Erythroblast (primary cell): ENCODE results near the gene DTD1.

Experiments used
- DNase-seq, 2 experiments: peaks; one replicate each; lab custom pipeline; 2025; lab: John Stamatoyannopoulos, UW
- GATA1 ChIP-seq: IDR thresholded peaks from 2 replicates; pipeline ENCODE4 v1.6.1; 2011; ENCODE audit warnings: low read depth, mild to moderate bottlenecking, control low read depth, low read length, moderate library complexity
- POLR2A ChIP-seq: IDR thresholded peaks from 2 replicates; pipeline ENCODE4 v1.6.1; 2011; ENCODE audit warnings: mild to moderate bottlenecking, low read length

Gene DTD1

DNA sequence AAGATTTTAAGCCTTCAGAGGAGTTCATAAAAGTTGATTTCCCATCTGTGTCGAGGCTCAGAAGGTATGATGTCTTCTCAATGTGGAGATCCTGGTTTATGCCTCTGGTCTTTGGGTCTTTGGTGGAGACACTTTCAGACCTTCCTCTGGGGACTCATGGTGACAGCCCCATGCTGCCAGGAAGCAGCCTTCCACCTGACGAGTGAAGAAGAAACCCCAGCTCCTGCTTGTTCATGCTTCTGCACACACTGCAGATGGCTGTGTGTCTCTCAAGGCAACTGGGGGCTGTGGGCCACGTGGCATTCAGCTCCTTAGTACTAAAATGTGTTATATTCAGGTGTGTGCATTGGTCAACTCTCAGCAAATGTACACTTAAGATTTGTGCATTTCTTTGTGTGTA is 220.9 kb downstream of the DTD1 start:
- no peak for TF ChIP-seq GATA1
- TF ChIP-seq POLR2A, result no peak
- no peak for DNase-seq

DNA sequence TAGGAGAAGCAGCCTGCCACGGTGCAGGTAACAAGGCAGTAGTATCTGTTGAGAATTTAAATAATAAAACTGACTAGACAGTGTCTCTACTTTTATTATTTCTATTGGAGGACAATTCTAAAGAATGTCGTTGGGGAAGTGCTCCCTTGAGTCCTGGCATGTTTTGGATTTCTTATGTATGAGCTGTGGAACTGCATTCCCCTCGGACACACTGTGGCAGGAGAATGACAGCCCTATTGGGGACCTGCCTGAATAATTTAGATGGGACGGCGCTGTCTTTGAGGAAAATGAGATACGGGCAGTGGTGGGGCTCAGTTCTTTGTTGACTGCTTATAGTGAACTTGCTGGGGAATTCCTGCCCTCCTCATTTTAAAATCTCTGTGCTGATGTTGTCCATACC is 223.3 kb downstream of the DTD1 start:
- DNase-seq, result no peak
- TF ChIP-seq GATA1, result no peak
- TF ChIP-seq POLR2A, result no peak

DNA sequence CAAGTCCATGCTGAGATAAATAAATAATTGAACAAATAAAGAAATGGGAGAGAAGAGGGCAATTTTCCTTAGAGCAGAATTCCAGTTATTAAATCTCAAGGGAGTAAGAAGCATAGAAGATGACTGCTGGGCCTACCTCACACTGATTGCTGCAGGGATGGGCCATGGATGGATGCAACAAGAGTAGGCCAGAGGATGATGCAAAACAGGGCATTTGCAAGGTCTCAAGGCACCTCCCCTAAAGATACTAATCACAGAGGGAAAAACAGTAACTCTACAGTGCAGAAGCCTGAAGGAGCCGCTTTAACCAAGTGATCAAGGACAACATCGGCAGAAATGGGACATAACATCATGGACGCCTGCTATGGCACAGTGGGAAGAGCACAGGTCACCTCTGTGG is 224.1 kb downstream of the DTD1 start:
- no peak for TF ChIP-seq POLR2A
- no peak for TF ChIP-seq GATA1
- DNase-seq, result no peak

DNA sequence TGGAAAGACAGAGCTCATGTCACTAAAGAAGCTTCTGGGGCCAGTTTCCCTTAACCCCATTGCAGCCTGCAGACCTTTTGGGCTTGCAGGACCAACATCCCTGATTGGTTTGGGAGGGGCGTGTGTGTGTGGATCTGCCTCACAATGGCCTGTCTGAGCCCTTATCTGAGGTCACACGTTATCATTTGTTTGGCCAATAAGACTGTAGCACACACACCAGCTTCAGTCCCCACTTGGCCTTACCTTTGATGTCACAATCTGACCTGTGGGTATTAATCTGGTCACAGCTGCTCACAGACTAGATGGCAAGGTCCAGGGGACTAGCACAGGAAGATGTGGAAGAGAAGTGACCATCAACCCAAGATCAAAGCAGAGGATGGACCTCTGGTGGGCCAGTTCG is 225.6 kb downstream of the DTD1 start, which contains the start of gene SCP2D1:
Gene SCP2D1 (plus strand): TSS at position 301 of the 400 bp plus-strand sequence. CDS start 33 bp downstream, at position 334.
- no peak for DNase-seq
- TF ChIP-seq GATA1, result no peak
- no peak for TF ChIP-seq POLR2A

DNA sequence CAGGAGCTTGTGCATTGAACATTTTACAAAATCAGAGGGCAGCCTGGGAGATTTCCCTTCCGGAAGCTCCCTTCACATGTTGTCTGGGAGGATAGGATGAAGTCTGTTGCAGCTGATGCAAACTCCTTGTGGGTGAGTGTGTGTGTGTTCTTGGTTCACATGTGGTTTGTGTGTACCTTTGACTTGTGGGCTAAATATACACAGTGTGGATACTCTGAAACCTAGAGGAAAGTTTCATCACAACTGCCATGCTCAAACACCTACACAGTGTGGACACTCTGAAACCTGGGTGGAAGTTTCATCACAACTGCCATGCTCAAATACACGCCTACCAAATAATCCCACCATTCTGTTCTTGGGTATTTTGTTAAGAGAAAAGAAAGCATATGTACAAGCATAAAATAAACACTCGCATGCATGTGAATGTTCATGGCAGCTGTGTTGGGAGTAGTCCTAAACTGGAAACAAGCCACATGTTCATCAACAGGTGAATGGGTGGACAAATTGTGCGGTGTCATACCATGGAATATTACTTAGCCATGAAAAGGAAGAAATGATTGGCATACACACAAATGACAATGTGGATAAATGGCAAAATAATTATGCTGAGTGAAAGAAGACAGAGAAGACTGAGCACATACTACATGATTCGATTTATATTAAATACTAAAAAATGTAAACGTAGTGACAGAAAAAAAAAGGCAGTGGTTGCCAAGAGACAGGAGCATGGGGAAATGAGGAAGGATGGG is 227.5 kb downstream of the DTD1 start:
- TF ChIP-seq GATA1 (no peak), POLR2A (no peak)

More for the DNA sequence above, 227.5 kb downstream of the DTD1 start:
- DNase-seq, result no peak
